H1 (cell line): ENCODE results near the gene CEP95. TPM values are rescaled to one million over a fixed set of nuclear protein-coding genes. Genes with fewer than 3 reads are reported as not detected.

Experiments
- EZH2 ChIP-seq: fragments of 200-600 bp; sonication (generic); IDR thresholded peaks from 2 replicates; pipeline ENCODE4 v1.7.1; 2012; ENCODE audit warnings: low read depth, mild to moderate bottlenecking, moderate library complexity, low read length, inconsistent platforms; ENCODE audit not compliant: severe bottlenecking
- polyA plus RNA-seq, 7 experiments: library from polyadenylated mRNA; depleted of rRNA in 3 of 7; stranded (reverse) in 5 of 7; unstranded in 2 of 7; fragments of >200 nt in 5 of 7; fragments of 200-250 nt in 2 of 7; gene quantifications; 1 replicate in 5 of 7; 2 replicates in 1 of 7; 4 replicates in 1 of 7; pipeline versions ENCODE4 v1.2.1 to v1.2.3, GENCODE V29; 2011 to 2013; ENCODE audit warnings: missing spikeins in 2 of 7, mixed read lengths in 2 of 7
- total RNA-seq: library from RNA; stranded (reverse); fragmentation: NEBNext Ultra II Directional; extraction: Animal tissue kit (Norgen Biotek cat#: 25700); gene quantifications from 2 replicates; pipeline ENCODE4 v1.2.1, GENCODE V29; 2021

Gene CEP95
- total and polyA plus RNA-seq, 2 of the 8 experiments (the other 6 are each of a cell fraction or from before 2014, with no cell fraction given): 22.3 to 51.5 TPM

GRCh38 chr17:64574646-64575045 is 67.9 kb downstream of the CEP95 start (continued):
- TF ChIP-seq EZH2: no peak
